Inflammatory macrophage treated with lipopolysaccharide for 4 hours (primary cell): ENCODE measurements around the gene SLC16A11.
"Not testable (repeated sequence)": the region's sequence is repeated elsewhere in the genome, so short reads cannot be mapped to it uniquely, and the experiment has no call there.

Experiments
- DNase-seq: peaks from one replicate; pipeline ENCODE4 v3.0.0-alpha.2; 2020

The SLC16A11 gene

DNA sequence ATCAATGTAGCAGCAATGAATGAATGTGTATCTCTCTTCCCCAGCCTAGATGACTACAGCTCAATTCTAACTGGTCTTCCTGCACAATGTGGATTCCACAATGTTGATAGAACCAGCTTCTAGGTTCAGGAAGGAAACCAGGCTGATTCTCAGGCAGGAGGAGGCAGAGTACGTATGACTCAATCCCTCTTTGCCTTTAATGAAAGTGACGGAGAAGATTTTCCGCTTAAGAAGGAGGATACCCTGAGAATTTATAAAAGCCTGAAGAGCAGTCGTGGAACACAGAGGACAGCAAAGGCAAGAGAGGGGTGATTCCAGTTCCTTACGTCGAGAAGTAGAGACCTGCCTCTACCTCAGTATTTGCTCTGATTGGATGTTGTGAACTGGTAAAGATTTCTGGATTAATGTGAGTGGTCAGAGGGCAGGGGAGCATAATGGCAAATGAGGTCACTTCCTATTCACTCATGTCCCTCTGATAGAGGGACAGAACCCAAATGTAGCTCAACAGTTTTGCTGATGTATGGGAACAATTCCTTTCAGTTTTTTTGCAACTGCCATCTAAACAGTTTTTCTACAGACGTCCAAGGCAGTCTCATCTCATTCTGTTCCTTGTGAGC is 15.0 kb upstream of the SLC16A11 start:
- DNase-seq, result peak; percentile 23

DNA sequence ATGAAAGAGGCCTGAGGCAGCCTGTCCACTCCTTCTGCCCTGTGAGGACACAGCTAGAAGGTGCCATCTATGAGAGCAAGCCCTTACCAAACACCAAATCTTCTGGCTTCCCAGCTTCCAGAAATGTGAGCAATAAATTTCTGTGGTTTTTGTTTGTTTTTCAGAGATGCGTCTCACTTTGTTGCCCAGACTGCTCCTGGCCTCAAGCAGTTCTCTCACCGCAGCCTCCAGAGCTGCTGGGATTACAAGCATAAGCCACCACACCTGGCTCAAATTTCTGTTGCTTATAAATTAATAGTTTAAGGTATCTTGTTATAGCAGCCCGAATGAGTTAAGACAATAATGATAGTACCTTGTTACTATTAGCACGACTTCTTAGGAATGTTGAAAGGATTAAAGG is 12.5 kb upstream of the SLC16A11 start:
- no peak for DNase-seq

DNA sequence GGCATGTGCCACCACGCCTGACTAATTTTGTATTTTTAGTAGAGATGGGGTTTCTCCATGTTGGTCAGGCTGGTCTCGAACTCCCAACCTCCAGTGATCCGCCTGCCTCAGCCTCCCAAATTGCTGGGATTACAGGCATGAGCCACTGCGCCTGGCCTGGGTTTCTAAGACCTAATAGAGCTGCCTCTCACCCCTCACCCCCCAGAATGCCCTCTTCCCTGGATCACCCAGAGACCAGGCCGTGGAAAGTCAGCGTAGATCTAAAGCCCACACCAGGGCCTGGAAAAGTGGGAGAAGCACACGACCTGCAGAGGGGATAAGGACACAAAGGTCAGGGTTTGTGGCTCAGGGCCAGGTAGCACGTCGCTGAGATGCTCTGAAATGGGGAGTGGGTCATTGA is 6.7 kb upstream of the SLC16A11 start:
- not testable (repeated sequence) for DNase-seq

DNA sequence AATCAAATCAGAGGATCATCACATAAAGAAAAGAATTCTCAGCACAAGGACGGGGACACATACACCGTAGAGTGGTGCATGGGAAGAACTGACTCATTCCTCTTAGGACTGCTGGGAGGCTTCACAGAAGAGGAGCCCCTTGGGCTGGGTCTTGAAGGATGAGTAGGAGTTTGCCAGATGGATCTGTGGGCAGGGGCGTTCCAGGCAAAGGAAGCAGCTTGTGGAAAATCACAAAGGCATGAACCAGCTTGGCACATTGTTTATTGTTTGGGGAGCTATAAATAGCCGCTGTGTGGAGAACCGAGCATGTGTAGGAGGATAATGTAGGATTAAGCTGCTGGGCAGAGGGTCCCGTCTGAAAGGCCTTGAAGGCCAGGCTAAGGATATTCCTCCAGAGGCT is 5.1 kb upstream of the SLC16A11 start:
- no peak for DNase-seq

DNA sequence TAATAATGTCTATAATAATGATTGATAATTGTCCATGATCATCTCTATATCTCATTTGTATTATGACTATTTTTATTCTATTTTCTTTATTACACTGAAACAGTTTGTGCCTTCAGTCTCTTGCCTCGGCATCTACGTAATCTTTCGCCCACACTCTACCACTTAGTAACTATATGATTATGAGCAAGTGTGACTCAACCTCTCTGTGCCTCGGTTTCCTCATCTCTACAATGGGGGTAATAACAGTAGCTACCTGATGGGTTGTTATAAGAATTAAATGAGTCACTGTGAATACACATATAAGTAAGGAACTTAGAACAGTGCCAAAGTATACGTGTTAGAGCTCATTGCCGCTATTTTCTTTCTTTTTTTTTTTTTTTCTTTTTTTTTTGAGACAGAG is 3.7 kb upstream of the SLC16A11 start:
- DNase-seq, result no peak

DNA sequence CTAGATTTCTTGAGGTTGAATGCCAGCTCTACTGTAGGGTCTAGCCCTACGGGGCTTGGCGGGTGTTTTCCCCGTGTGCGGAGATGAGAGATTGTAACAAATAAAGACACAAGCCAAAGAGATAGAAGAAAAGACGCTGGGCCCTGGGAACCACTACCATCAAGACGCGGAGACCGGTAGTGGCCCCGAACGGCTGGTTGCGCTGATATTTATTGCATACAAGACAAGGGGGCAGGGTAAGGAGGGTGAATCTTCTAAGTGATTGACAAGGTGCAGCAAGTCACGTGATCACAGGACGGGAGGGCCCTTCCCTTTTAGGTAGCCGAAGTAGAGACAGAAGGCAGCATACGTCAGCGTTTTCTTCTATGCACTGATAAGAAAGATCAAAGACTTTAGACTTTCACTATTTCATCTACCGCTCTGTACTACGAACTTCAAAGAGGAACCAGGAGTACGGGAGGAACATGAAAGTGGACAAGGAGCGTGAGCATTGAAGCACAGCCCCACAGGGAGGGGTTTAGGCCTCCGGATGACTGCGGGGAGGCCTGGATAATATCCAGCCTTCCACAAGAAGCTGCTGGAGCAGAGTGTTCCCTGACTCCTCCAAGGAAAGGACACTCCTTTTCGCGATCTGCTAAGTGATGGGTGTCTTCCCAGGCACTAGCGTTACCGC is 3.0 kb upstream of the SLC16A11 start:
- peak; percentile 15 for DNase-seq

DNA sequence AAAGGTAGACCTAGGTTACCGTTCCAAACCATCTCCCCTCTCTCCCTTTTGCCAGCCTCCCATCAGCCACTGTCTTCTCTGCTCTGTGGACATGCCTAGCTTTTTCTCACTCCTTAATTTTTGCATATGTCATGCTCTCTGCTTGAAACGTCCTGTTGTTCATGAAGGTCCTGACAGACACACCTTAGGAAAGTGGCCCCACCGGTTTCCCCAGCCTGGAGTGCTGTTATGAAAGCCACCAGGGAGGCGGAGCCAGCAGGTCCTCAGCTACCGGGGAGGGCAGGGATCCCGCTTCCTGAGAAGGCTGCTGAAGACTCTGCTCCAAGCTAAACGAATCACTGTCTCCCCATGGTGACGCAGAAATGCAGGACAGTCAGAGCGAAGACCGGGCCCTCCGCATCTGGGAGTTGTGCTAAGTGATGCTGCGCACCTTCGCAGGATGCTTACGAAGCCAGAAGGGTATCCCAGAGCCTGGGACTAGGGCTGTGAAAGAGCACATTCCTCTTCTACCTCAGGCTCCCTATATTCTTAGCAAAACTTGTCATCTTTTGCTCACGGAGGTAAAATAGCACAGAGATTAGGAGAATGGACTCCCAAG is 2.3 kb upstream of the SLC16A11 start:
- DNase-seq, result no peak

DNA sequence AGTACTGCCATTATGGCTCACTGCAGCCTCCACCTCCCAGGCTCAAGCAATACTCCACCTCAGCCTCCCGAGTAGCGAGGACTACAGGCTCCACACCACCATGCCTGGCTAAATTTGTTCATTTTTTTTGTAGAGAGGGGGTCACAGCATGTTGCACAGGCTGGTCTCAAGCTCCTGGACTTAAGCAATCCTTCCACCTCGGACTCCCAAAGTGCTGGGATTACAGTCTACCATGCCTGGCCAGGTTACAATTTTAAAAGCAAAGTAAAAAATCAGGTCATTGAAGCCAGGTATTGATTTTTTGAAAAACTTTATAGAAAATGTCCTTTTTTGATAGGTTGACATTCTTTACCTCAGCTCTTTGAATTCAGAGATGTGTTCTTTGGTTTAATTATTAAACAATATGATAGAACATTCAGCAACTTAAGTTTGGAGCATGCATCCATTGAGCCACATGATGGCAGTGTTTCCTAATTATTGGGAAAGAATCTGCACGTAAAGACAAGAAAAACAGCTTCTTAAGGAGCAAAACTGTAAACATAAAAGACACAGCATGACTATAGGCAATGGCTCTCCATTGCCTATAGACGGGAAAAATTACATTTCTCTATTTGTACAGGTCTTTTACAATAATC is 1.7 kb upstream of the SLC16A11 start:
- DNase-seq, result peak; percentile 74

DNA sequence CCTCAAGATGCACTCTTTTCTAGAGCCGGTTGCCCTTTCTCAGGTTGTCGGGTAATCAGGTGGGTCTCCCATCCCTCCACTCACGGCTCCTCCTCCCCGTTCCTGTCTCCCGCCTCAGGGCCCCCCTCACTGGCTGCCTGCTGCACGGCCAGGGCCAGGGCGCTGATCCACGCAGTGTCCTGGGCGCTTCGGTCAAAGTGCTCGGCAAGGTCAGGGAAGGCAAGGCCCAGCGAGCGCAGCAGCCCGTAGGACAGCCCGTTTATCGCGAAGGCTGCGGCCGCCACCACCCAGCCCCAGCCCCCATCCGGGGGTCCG is 753 bp downstream of the SLC16A11 start:
- no peak for DNase-seq

DNA sequence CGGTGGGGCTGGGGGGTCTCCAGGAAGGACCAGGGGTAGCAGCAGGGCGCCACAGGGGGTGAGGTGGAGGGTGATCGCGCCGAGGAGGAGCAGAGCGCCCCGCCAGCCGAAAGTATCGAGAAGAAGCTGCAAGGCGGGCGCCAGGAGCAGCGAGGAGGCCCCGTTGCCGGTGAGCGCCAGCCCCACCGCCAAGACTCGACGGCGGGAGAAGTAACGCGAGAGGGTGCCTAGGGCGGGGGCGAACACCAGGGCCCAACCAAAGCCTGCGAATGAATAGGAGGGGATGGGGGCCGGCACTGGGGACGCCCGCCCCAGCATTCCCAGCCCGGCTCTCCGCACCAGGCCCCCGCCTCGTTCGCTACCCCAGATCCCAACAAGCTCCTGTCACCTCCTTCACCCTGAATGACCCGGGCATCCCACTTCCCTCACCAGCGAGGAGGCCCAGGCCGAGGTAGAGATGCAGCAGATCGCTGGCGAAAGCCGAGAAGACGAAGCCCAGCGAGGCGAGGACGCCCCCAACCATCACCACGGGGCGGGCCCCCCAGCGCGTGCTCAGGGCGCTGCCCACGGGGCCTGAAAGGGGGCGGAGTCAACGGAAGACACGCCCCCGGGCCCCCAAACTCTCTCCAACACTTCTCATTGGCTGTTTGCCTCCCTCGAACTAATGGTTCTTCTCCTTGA is 1.3 kb downstream of the SLC16A11 start:
- DNase-seq, result no peak

DNA sequence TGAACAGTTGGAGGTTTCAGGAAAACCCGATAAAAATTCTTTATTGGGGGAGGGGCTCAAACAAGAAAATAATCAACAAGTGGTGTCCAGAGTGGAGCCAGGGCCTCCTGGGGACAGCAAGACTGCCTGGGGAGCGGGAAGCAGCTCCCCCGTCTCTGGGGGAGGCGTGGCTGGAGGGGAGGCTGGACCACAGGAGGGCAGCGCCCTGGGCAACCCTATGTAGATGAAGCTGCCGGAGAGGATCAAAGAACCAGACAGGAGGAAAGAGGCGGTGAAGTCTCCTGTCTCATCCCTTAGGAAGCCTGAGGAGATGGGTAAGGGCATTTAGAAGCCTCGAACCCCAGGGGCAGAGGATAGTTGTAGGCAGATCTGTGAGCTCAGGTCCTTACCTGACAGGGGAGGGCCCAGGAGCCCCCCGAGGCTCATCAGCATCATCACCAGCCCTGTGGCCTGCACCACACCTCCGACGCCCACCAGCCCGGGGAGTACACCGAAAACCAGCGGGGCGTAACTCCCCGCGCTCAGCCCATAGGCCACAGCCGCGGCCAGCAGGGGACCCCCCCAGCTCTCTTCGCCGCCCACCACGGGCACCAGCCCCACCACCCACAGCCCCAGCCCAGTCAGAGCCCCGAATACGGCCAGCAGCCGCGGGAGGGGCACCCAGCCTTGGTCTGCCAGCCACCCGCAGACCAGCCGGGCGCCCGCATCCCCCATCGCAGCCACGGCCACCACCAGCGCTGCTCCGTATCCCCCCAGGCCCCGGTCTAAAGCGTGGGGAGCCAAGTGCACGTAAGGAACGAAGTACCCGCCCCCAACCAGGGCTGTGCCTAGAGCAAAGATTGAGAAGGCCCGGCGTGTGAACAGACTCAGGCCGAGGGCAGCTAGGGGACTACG is 2.0 kb downstream of the SLC16A11 start:
- DNase-seq, result no peak

DNA sequence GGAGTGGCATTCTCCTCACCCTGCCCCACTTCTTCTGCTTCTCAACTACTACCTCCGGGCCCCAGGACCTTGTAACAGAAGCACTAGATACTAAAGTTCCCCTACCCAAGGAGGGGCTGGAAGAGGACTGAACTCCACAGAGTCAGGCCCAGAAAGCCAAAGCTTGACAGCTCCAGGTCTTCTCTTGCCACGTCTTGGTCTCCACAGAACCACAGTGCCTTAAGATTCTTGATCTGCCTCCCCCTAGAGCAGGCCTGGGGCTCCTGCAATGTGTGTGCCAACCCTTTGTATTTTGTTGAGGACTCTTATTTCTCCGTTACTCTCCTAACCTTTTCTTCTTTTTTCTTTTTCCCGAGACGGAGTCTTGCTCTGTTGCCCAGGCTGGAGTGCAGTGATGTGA is 4.1 kb downstream of the SLC16A11 start:
- no peak for DNase-seq

DNA sequence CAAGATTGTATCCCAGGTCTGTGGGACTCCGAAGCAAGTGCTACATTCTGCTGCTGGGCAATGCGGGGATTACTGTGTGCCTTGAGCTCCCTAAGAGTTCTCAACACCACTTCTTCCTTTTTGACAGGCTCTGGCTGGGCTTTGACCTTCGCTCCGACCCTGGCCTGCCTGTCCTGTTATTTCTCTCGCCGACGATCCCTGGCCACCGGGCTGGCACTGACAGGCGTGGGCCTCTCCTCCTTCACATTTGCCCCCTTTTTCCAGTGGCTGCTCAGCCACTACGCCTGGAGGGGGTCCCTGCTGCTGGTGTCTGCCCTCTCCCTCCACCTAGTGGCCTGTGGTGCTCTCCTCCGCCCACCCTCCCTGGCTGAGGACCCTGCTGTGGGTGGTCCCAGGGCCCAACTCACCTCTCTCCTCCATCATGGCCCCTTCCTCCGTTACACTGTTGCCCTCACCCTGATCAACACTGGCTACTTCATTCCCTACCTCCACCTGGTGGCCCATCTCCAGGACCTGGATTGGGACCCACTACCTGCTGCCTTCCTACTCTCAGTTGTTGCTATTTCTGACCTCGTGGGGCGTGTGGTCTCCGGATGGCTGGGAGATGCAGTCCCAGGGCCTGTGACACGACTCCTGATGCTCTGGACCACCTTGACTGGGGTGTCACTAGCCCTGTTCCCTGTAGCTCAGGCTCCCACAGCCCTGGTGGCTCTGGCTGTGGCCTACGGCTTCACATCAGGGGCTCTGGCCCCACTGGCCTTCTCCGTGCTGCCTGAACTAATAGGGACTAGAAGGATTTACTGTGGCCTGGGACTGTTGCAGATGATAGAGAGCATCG is 5.6 kb downstream of the SLC16A11 start:
- no peak for DNase-seq

DNA sequence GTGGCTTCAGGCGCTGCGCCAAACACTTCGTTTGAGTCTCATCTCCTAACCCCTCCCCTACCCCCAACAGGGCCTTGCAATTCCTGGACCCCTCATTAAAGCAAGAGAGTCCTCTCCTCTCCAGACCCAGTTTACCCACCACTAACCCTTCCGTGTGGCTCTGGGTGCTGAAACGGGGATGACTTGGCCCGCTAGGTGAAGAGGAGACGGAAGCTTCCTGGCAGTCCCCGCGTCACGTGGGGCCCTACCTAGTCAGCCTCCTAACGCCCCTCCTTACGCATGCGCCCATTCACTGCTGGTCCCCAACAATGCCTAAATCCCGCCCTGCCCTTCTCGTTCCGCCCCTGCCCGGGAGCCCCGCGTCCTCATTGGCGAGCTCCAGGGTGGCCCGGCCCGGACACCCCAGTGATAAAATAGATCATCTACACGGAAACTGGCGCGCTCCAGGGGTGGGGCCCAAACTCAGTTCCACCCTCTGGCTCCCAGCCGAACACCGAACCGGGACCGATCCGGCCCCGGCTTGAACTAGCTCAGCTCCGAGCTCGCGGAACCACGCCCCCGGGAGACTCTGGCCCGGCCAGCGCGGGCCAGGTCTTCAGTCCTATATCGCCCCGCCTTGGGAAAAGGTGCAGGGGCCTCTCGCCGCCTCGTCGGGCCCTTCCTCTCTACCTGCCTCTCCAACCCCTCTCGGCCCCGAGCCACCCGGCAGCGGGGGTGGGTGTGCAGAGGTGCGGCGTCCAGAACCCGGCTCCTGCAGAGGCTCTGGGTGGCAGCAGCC is 8.1 kb downstream of the SLC16A11 start, which contains the start of gene SLC16A13:
Gene SLC16A13, plus strand, starts transcription at position 425 of the 778 bp plus-strand sequence. CDS start 368 bp downstream, outside the sequence.
- peak; percentile 96 for DNase-seq

DNA sequence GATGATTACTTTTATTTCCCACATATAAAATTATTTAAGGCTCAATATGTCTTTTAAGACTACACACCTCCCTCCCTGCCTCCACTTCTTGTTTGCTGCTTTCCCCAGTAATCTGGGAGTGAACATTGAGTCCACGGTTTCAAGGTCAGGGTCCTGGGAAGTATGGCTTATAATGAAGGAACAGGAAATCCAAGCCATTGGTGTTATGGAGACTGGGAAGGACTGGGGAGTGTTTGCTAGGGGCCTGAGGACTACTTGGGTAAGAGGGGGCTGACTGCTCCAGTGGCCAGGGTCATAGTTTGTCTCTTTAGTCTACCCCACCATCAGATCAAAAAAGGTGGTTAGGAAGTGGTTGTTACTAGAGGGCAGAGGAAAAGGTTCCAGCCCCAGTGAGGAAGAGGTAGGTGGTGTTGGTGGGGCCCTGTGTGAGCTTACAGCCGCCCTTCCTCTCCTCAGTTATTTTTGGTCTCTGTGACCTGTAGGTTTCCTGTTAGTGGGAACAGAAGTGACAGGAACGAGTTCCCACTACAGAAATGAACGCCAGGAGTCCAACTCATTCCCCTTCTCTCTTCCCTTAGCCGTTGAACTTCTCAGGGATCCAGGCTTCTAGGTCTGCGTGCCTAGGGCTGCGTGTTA is 8.8 kb downstream of the SLC16A11 start:
- DNase-seq, result no peak

DNA sequence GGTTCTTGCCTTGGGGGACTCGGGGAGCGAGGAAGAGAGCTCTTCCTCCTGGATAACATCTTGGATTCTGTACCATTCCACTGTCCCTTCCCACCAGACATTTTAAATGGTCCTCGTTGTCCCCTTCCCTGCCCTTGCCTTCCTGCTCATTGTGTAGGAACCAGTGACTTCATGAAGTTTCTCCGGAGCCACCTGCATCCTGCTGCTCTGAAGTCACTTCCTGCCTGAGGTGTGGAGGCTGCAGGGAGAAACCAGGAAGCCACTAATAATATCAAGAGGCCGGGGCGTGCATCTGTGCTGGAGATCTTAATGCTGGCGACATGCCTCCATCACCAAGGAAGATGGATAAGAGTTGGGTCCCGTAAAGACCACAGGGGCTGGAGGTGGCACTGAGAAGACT is 14.2 kb downstream of the SLC16A11 start:
- peak; percentile 50 for DNase-seq

DNA sequence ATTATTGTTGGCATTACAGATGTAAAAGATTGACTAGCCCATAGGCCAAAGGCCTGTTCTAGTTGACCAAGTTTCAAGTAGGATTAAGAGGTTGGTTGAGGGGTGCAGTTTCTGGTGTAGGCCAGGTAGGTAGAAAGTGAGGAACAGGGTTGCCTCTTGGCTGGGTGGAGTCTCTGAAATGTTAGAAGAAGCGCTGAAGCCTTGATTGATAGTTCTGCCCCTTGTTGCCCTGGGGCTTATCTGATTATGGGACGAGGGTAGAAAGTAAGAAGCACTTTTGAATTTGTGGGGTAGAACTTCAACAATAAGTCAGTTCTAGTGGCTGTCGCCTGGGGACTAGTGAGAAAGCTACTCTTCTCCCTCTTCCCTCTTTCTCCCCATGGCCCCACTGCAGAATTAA is 14.8 kb downstream of the SLC16A11 start:
- no peak for DNase-seq

DNA sequence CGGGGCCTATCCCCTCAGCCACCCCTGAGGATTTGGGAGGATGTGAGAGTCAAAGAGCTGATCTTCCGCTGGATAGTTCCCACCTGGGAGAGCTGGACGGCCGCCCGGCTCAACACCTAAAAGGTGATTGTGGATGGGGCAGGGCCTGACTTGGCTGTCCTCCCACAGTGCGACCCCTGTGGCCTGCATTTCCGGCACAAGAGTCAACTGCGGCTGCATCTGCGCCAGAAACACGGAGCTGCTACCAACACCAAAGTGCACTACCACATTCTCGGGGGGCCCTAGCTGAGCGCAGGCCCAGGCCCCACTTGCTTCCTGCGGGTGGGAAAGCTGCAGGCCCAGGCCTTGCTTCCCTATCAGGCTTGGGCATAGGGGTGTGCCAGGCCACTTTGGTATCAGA is 16.6 kb downstream of the SLC16A11 start:
- DNase-seq, result no peak

DNA sequence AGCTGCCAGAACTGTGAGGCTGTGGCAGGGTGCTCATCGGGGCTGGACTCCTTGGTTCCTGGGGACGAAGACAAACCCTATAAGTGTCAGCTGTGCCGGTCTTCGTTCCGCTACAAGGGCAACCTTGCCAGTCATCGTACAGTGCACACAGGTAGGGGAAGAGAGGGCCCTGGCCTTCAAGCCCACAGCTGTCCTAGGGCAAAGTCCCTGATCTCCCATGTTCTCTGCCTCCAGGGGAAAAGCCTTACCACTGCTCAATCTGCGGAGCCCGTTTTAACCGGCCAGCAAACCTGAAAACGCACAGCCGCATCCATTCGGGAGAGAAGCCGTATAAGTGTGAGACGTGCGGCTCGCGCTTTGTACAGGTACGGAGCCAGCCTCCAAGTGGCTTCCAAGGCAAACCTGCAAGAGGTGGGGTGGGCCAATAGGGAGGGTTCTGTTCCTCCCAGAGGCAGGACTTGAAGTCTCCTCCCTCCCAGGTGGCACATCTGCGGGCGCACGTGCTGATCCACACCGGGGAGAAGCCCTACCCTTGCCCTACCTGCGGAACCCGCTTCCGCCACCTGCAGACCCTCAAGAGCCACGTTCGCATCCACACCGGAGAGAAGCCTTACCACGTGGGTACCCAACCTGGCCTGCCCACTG is 17.3 kb downstream of the SLC16A11 start:
- no peak for DNase-seq

DNA sequence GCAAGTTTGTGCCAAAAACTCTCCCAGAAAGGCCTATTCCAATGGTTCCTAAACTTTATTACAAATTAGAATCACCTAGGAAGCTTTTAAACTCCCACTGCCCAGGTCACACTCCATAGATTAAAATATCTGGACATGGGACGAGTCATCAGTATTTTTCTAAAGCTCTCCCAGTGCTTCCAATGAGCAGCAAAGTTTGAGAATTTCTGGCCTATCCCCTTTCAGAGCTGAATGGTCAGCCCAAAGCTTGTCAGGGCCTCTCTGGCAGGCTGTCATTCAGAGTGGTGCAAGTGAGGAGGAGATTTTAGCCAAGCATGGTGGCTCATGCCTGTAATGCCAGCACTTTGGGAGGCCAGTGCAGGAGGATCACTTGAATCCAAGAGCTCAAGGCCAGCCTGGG is 18.6 kb downstream of the SLC16A11 start:
- DNase-seq, result no peak
